ENCODE results near the gene COL19A1.

DNA sequence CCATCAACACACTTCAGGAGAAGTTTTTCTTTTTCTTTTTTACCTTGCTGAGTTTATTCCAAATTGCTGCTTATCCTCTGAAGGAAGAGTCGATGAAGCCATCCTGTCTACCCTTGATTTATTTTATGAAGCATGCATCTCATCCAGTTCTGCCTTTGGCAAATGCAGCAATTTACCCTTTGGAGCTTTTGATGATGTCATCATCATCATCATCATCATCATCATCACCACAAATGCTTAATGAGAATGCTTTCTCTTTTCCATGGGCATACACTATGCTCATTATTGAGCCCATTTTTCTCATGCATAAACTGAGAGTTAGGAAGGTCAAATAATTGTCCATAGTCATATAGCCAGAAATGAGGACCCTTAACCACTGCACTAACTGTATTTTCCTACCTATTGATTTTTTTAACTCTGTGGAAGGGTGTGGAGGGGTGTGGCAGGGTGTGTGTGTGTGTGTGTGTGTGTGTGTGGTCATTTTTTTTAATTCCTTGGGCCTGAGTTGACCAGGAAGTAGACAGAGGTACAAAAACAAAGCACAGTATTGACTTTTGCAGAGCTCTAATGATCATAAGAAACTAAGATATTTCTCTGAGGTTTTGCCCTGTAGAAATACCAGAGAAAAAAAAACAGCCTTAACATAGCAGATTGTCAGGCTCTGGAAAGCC is 353.7 kb downstream of the COL19A1 start:
- TF ChIP-seq EP300 (IDR thresholded peaks at IDR 0.05; ENCODE audit: borderline replicate concordance) (no peak), RAD21 (IDR thresholded peaks at IDR 0.05; ENCODE audit: low read depth) (no peak), FOXM1 (IDR thresholded peaks at IDR 0.05; ENCODE audit: borderline replicate concordance, low read depth) (no peak), EGR1 (IDR thresholded peaks at IDR 0.05) (no peak), TEAD4 (IDR thresholded peaks at IDR 0.05) (no peak), TCF12 (IDR thresholded peaks at IDR 0.05; ENCODE audit: low read depth) (no peak), TAF1 (IDR thresholded peaks at IDR 0.05; ENCODE audit: low read depth) (no peak), CREB1 (IDR thresholded peaks at IDR 0.05; ENCODE audit: low read depth) (no peak), ZBTB7A (IDR thresholded peaks at IDR 0.05; ENCODE audit: low read depth) (no peak)
- TF ChIP-seq, protein P1, sequence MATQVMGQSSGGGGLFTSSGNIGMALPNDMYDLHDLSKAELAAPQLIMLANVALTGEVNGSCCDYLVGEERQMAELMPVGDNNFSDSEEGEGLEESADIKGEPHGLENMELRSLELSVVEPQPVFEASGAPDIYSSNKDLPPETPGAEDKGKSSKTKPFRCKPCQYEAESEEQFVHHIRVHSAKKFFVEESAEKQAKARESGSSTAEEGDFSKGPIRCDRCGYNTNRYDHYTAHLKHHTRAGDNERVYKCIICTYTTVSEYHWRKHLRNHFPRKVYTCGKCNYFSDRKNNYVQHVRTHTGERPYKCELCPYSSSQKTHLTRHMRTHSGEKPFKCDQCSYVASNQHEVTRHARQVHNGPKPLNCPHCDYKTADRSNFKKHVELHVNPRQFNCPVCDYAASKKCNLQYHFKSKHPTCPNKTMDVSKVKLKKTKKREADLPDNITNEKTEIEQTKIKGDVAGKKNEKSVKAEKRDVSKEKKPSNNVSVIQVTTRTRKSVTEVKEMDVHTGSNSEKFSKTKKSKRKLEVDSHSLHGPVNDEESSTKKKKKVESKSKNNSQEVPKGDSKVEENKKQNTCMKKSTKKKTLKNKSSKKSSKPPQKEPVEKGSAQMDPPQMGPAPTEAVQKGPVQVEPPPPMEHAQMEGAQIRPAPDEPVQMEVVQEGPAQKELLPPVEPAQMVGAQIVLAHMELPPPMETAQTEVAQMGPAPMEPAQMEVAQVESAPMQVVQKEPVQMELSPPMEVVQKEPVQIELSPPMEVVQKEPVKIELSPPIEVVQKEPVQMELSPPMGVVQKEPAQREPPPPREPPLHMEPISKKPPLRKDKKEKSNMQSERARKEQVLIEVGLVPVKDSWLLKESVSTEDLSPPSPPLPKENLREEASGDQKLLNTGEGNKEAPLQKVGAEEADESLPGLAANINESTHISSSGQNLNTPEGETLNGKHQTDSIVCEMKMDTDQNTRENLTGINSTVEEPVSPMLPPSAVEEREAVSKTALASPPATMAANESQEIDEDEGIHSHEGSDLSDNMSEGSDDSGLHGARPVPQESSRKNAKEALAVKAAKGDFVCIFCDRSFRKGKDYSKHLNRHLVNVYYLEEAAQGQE (IDR thresholded peaks at IDR 0.05; ENCODE audit: low read depth), result no peak
- TF ChIP-seq, protein P2, sequence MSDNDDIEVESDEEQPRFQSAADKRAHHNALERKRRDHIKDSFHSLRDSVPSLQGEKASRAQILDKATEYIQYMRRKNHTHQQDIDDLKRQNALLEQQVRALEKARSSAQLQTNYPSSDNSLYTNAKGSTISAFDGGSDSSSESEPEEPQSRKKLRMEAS (IDR thresholded peaks at IDR 0.05), result no peak

Measured in Ishikawa (cell line).